ENCODE data around the gene GAREM1.

GAREM1 gene

DNA sequence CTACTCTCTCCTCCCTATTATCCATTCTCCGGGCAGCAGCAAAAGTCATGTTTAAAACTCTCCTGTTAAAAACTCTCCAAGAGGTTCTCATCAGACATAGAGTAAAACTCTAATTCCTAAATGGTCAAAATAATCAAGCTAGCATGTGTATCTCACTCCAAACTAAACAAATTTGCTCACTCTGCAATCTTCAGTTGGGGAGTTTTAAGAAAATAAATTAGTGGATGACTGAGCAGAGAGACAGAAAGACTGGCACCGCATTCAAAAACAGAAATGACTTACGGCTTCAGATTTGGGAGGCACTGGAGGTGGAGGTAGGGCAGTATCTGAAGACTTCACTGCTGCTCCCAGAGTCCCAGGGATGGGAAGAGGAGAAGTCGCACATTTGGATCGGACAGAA, 183.9 kb downstream of the GAREM1 start:
- DNase-seq = no peak

DNA sequence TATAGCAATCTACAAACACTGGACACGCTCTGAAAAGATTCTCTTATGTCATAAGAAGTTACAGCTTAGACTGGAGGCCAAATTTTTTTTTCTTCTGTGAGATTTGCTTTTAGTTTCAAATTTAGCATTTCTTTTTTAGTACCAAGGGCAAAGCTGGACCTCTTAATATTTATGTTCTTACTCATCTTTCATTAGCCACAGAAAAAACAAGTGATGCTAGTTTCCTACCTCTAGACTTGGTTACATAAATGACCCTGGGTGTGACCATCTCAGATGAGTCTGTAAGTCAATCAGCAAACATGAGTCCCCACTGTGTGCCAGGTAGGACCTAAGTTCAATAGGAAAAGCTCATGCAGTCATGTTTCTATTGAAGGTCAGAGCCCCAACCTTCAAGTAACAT, 186.4 kb downstream of the GAREM1 start:
- no peak for DNase-seq

DNA sequence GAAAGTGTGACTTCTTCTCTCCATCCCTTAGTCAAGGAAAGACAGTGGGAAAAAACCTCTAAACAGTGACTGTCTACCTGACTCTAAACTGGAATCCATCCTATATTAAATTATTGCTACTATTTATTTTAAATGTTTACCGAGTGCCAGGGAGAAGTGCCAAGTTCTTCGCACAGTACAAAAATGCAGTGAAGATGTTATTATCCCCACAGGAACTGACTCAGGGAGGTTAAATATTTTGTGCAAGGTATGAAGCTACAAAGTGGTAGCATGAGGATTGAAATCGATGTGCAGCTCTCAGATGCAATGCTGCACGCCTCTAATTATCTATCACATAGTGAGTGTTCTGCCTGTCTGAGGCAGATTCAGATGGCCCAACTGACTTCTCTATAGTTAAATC, 189.8 kb downstream of the GAREM1 start:
- no peak for DNase-seq

DNA sequence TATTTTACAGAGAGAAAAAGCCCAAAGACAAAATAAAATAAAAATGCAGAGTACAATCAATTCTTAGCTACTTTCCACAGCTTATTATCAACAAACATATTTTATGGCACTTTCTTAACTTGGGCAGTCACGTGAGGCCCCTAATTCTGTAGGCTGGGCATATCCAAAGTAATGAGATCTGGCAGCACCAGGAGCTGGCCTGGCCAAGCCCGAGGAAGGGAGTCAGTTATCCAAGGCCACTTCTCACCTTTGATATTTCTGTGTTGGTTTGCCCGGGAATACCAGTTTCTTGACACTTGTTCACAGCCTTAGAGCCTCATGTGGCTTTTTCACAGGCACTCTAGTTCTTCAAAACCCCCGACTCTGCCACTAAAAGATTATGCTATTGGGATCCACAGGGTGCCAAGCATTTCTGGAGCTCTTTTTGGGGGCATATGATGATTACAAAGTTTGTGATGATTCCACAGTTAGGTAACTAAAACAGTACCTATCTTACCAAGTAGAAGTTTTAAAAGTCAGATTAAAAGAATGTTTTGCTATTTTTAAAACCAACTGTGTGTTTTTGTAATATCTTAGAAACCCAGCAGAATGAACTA, 190.4 kb downstream of the GAREM1 start:
- no peak for DNase-seq

DNA sequence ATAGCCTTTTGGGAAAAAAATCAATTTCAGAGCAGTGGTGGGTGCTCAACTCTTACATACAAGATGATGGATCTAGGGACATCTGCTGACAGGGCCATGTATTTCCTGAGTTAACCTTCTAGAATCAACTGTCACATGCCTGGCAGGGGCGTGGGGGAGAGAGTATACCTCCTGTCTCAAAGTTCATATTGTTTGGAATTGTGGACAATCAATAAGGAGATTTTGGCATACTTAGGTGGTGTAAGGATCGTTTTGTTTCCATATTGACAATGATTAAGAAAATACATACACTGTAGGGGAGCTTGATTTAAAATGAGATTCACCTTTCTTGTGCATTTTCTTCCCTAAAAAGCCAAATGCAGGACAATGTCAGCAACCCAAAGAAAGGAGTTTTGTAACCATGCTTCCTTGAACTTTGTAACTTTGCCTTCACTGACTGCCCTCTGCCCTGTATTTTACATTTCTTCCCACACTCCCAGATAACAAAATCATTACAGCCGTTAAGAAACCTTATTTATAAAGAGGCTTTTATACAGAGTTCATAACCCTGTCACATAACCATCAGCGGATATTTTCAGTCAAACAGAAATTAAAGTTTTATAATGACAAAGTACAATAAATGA, 192.4 kb downstream of the GAREM1 start:
- DNase-seq = no peak

DNA sequence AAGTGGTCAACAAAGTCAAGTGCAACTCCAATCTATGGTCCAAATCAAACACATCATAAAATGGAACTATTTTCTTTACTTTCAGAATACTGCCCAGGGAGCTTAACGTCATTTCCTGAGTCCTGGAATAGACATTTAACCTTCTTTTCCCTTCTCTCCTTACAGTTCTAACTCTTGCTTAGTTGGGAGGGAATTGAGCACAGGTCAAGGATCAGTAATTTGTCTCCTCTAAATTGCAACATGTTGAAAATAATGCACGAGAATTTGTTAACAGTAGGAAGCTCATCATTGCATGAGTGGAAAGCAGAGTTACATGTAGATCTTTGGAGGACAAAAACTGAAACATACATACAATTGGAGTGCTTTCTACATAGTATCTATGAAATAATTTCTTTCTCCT, 193.1 kb downstream of the GAREM1 start:
- no peak for DNase-seq

DNA sequence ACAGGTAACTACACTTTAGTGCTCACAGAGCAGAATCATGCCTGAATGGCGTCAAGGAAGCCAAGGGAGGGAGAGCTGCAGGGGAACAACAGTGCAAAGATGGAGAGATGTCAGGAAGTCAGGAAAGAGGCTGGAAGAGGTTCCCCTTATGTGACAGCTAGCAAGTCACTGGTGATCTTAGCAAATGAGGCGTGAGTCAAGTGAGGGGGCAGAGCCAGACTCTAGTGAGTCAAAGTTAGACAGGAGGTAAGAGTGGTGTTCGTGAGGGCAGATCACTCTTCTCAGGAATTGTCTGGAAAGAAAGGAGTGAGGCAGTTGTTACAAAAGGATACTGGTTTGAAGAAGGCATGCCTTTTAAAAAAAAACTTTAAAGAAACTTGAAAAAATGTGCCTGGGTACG, 193.8 kb downstream of the GAREM1 start:
- DNase-seq = no peak

DNA sequence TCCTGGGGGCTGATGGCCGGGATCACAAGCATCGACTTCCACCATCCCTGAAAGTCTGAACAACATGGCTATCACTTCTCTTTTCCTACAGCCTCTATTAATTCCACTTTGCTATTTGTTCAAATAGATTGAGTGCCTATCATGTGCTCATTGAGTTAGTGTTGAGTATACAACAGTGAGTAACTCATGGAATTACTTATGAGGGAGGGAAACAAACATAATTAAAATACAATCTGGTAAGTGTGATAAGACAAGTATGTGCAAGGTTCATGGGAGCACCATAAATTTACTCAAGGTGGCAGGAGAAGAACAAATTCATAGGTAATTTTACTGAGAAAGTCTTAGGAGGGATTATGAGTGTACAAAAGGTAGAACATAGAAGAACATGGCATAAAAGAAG, 194.4 kb downstream of the GAREM1 start:
- DNase-seq = no peak

DNA sequence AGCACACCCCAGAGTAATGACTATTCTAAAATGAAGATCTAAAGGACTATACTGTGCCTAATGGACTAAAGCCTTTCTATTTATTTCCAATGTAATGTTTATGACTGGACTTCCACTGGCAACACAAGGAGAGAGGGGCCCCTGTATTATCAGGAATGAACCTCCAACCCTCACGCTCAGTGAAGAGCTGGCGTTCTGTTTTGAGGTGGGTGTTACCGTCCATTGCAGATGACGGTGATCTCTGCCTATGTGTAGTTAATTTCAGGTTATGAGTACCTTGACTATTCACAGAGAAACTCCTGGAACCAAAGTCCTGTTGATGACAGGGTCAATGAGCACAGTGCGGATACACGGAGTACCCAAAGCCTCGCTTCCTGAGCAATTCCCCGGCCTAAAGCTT, 195.5 kb downstream of the GAREM1 start:
- DNase-seq = no peak

DNA sequence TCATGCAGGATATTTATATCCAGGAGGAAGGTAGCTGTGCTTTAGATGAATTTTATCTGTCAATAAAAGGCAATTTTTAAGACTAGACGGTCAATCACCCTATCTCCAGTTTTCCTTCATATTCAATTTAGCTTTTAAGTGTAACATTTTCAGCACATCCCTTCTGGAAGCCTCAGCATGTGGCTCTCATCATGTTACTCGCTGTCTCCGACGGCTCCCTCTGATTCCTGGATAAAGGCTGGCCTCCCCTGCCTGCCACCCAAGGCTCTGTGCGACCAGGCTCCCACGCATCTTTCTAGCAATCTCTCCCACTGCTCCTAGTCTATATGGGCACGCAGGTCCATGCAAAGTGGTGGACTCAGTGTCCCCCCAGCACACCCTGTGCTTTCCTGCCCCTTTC, 196.4 kb downstream of the GAREM1 start:
- DNase-seq = no peak

DNA sequence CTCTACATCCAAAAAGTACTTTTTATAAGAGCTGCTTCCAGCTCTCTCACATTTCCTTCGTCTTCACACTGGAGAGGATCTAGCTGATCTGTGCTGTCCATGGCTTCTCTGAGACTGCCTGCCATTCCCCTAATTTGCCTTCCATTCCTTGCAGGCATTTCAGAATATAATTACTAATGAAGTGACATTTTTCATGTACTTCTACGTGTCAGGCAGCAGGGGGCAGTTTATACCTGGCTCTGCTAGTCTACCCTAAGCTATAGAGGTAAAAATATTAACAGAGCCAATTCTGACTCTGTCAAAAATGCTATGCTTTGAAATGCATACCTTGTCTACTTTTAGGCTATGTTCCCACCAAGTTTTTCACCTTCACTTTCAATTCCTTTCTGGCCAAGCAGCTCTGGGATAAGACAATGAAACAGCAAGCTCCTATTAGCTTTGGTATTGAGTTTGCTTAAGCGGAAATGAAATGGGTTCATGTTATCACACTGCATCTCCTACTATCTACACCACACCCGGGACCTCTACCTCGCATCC, 198.9 kb downstream of the GAREM1 start:
- no peak for DNase-seq

DNA sequence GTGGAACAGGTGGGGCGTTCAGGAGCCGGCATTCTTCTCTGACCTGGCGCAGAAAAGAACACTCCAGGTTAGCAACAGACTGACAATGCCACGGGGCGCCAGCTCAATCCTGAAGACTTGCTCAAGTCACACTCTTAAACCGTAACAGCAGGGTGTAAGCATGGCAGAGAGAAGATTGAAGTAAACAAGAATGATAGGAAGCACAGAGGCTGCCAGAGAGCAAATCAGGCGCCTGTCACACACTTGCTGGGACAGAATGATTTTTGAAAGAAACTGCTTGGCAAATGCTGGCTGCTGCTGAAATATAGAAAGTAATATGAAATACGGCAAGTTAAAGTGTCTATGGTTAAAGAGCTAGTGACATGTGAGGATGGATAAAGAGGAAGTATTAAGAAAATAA, 200.3 kb downstream of the GAREM1 start:
- DNase-seq = no peak

DNA sequence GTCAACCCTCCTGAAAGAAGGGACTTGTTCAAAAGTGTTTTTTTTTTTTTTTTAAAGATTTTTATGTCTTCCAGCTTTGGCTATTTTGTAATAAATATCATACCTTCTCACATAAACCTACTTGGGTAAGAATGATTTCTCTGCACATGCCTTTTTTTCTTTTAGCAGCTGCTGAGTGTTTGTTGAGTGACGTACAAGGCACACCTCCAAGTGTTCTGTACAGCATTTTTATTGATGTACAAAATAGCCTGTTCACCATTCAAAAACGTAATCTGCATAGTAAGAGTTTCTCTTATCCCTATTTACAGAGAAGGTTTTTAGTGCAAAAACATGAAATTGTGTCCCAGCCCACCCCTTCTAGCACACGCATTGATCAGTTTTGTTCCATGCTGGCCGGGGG, 203.2 kb downstream of the GAREM1 start:
- DNase-seq = no peak

DNA sequence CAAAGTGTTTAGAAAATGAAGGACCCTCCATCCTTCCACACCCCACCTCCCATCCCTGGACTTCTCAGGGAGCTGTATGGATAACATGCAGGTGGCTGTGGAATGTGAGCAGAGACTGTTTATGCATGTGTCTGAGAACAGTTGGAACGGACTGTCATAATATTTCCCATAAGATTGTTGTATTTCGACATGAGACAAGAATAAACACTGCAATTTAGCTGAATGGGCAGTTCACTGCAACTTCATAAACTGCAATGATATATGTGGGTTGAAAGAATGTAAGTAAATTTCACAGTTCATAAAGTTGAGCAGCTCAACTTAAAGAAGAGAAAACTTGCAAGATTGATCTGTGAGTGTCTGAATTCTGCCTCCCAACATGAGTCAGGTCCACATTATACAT, 206.3 kb downstream of the GAREM1 start:
- no peak for DNase-seq

DNA sequence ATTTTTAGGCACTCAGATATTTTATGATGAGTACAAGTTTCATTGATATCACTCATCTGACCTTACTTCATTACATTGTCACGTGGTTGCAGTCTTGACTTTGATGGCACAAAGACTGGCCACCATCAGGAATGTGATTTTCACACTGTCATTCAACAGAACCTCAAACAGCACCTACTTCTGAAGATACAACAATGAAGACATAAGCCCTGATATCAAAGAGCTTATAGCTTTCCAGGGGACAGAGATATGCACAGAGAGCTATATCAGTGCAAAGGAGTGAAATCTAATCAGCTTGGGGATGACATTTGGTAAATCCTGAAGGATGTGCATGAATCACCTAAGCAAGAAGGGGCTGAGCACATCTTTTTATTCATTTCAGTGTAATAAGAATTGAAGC, 208.6 kb downstream of the GAREM1 start:
- DNase-seq = no peak

DNA sequence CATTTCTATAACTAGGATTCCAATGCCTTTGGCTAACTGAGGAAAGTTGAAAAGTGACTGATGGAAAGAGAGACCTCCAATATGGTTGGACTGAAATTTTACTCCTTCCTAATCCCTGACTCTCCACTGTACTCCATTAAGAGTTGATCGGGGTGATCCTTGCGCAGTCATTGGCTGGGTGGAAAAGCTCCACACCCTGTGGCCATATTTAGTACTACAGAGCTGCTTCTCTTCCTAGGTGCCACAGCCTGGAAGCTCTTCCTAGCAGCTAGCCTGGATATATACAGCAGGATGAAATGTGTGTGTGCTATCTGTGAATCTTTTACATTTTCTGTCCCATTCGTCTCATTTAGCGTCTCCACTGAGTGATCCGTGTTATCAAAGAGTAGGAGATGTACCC, 209.7 kb downstream of the GAREM1 start:
- no peak for DNase-seq

DNA sequence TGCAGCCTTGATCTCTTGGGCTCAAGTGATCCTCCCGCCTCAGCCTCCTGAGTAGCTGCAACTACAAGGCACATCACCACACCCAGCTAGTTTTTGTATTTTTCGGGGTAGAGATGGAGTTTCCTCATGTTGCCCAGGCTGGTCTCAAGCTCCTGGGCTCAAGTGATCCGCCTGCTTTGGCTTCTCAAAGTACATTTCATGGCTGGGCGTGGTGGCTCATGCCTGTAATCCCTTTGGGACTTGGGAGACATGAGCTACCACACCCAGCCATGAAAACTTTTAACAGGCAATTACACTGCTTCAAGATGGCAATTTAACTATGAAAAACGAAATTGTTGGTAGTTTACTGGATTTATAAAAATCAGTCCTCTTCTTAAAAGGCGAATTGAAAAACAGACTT, 211.1 kb downstream of the GAREM1 start:
- no peak for DNase-seq

DNA sequence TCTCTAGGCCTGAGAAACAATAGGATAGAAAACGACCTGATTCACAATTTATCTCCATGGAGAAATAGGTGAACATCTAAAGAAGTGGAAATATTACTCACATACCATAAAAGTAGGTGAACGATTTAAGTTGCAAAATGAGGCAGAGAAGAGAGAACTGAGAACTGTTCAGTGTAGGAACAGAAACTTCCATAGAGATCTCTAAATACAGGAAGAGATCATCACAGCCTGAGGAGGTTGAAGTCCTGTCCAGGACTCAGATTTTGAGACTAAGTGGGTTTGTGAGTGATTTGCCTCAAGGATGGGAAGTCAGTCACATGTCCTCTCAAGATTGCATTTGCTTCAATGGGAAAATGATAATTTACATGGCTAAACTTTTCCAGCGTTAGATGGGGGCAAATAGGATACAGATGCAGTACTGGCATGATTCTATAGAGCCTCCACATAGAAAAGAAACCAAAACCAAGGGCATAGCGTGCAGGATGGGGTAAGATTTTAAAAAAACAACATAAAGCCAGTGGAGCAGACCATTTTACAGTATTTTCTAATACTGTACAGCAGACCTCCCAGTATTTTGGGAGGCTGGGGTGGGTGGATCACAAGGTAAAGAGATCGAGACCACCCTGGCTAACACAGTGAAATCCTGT, 212.0 kb downstream of the GAREM1 start:
- no peak for DNase-seq

DNA sequence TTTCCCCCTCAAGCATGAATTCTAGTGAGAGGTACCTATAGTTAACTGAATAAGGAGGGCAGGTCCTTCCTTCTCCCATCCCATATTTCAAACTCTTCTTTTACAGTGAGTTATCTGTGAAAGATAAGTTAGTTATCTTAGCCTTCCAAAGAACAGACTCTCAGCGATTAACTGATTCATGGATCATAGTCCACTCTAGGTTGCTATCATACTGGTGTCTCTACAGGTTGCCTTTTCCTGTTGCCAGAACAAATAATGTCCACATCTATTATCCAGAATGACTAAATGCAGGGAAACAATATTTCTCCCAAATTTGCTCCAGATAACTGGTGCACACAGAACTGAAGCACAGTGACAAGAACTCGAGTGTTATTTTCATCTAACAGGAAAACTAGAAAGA, 212.5 kb downstream of the GAREM1 start:
- no peak for DNase-seq

DNA sequence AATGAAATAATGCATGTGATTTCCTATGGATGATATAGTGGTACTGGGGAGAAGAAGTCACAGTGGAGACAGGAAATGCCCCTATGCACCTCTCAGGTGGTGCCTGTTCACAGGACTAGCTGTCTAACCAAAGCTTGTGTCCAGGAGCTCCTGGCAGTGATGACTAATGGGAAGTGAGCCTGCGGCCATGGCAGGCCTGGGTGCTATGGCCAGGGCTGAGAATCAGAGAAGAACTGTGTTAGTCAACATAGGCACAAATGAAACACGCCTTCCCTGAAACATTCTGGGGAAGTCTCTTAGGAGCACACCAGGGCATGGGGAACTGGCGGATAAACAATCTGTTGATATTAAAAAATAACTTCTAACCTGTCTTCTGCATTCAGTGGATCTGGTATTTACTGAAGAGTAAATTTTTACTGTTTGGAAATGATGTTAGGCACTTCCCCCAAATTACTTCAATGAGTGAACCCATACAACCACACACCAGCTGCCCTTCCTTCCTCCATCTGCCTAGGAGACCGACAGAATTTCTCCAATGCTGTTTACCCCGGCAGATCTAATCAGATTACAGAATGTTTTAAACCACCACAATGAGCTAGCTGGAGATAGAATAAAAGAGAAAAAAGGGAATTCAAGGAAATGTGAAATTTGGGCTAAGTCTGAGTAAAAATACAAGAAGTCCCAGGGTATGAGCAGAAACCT, 213.4 kb downstream of the GAREM1 start:
- no peak for DNase-seq

DNA sequence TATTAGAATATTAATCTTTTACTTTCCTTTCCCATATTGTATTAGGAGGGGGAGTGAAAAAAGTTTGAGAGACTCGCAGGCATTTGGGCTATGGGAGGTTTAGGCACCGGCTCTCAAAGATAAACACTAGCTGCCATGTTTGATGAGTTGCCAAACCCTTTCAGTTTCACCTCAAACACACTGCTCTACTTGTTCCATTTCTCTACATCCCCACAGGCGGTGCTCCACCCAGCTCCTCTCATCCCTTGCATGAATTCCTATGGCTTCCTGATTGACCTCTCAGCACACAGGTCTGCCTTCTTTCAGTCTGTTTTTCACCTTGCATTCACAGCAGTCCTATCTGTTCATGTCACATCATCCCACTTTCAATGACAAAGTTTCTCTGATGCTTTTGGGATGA, 215.1 kb downstream of the GAREM1 start:
- DNase-seq = no peak

DNA sequence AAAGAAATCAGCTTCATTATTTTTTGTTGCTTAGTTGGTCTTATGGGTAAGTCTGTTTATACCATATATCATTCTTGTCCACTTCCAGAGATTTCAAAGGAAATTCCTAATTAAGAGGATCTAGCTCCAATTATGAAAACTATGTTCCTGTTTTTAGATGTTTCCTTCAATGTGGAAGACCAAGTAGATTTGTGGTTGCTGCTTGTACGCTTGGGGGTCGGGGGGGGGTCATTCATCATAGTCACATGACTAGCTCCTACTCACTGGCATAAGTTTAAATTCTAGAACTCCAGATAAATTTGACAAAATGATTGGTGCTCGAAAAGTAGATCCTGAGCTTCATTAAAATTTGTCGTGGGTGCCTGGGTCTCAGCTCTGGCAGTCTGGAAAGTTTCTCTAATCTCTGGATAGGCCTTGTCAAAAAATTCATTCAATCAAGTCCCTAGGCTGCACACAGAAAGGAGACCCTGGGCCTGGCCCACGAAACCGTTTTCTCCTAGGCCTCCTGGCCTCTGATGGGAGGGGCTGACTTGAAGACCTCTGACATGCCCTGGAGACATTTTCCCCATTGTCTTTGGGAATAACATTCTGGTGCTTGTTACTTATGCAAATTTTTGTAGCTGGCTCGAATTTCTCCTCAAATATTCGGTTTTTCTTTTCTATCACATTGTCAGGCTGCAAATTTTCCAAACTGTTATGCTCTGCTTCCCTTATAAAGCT, 218.4 kb downstream of the GAREM1 start:
- no peak for DNase-seq

DNA sequence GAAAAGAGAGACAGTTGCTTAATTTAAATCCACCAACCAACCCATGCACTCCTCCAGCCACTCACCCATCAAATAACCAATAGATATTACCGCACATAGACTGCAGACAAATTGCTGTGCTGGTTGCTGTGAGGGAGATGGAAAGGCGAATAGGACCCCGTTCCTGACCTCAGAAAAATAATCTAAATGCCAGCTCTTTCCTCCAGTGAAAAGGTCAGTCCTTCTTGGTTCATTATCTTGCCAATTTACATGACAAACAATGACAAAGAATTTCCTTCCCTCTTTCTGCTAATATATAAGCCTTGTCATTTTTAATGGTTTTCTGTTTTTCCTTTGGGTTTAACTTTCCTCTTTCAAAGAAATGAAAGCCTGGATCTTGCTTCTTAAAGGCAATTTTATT, 219.2 kb downstream of the GAREM1 start:
- no peak for DNase-seq
